HCT116 (cell line): ENCODE measurements around the gene FOXD3. TPM values are rescaled to one million over a fixed set of nuclear protein-coding genes. Genes with fewer than 3 reads are reported as not detected.

Experiments used
- ATAC-seq: fragments of 200-7000 bp; cut with Tn5 transposase; 2 replicates; pipeline ENCODE4 v1.9.1; 2020; ENCODE audit warnings: mild to moderate bottlenecking, moderate library complexity
- BruUV-seq: library from RNA; stranded (reverse); fragments of 400-500 nt; replicated peaks from 2 replicates; lab custom pipeline; 2021; lab: Mats Ljungman, UMichigan
- CTCF ChIA-PET: fragments of 300-600 bp; sonication (Branson Sonifier 250); formaldehyde crosslinking; loops from one replicate; lab custom pipeline; 2021; ENCODE audit warnings: antibody characterized with exemption; lab: Charles Lee
- POLR2A ChIA-PET: fragments of 300-600, 350-600 bp; sonication (Branson Sonifier 250); formaldehyde crosslinking; loops from one replicate; lab custom pipeline; 2021; ENCODE audit warnings: antibody characterized with exemption; lab: Charles Lee
- RAD21 ChIA-PET, 2 experiments: fragments of 300-600 bp; sonication (Branson Sonifier 250); formaldehyde crosslinking; loops; one replicate each; lab custom pipeline; 2023; ENCODE audit warnings: low total read pairs in 2 of 2; ENCODE audit not compliant: uncharacterized antibody in 2 of 2, unreplicated experiment in 2 of 2, low non-redundant PET in 1 of 2; lab: Charles Lee
- DNase-seq: peaks from one replicate; pipeline ENCODE4 v3.0.0-alpha.2; 2010; ENCODE audit warnings: low read depth, low spot score
- H2AFZ ChIP-seq: fragments of 200-600 bp; shearing (Covaris generic), sonication (generic); 2 replicates; pipeline ENCODE4 v1.6.1; 2017; ENCODE audit warnings: low read depth, mixed run types, mixed read lengths, antibody characterized with exemption, low read length; ENCODE audit not compliant: poor library complexity, severe bottlenecking
- H3K27ac ChIP-seq: 2 replicates; pipeline ENCODE4 v1.5.1; 2012; ENCODE audit warnings: low read depth, low read length
- H3K27me3 ChIP-seq: fragments of 200-600 bp; sonication (generic); 2 replicates; pipeline ENCODE4 v1.6.1; 2016; ENCODE audit warnings: mixed run types, low read length, mixed read lengths; ENCODE audit not compliant: insufficient read depth
- H3K36me3 ChIP-seq, 2 experiments: fragments of 200-500 bp in 1 of 2; fragments of 200-600 bp in 1 of 2; sonication (Bioruptor generic) in 1 of 2; sonication (generic) in 1 of 2; 2 replicates each; pipeline versions ENCODE4 v1.5.1 to v1.6.1; 2014 to 2016; ENCODE audit warnings: low read length in 2 of 2, inconsistent platforms in 1 of 2, mixed read lengths in 1 of 2, mixed run types in 1 of 2; ENCODE audit not compliant: insufficient read depth in 2 of 2, control insufficient read depth in 1 of 2
- H3K4me1 ChIP-seq, 2 experiments: fragments of 200-600 bp in 1 of 2; sonication (generic) in 1 of 2; 2 replicates each; pipeline versions ENCODE4 v1.5.1 to v1.6.1; 2012 to 2017; ENCODE audit warnings: low read length in 2 of 2, inconsistent platforms in 1 of 2, mild to moderate bottlenecking in 1 of 2, mixed read lengths in 1 of 2, mixed run types in 1 of 2, moderate library complexity in 1 of 2; ENCODE audit not compliant: insufficient read depth in 2 of 2, control insufficient read depth in 1 of 2
- H3K4me2 ChIP-seq: fragments of 200-600 bp; sonication (generic); 2 replicates; pipeline ENCODE4 v1.6.1; 2017; ENCODE audit warnings: mixed run types, low read length, mixed read lengths
- H3K4me3 ChIP-seq, 2 experiments: fragments of 200-600 bp in 1 of 2; sonication (generic) in 1 of 2; replicated peaks in 1 of 2; 2 replicates each; pipeline ENCODE4 v1.5.1; 2011 to 2016; ENCODE audit warnings: low read length in 2 of 2, control low read depth in 1 of 2, low read depth in 1 of 2, mild to moderate bottlenecking in 1 of 2, mixed read lengths in 1 of 2, mixed run types in 1 of 2
- H3K79me2 ChIP-seq: fragments of 200-600 bp; sonication (generic); 2 replicates; pipeline ENCODE4 v1.6.1; 2017; ENCODE audit warnings: mild to moderate bottlenecking, mixed run types, low read length, moderate library complexity, mixed read lengths; ENCODE audit not compliant: insufficient read depth
- H3K9ac ChIP-seq: fragments of 200-600 bp; sonication (generic); 2 replicates; pipeline ENCODE4 v1.6.1; 2016; ENCODE audit warnings: low read length, mixed read lengths
- H3K9me2 ChIP-seq: fragments of 200-600 bp; sonication (generic), shearing (Covaris generic); 2 replicates; pipeline ENCODE4 v1.6.1; 2017; ENCODE audit warnings: mixed run types, mild to moderate bottlenecking, moderate library complexity; ENCODE audit not compliant: insufficient read depth
- H3K9me3 ChIP-seq, 2 experiments: fragments of 200-500 bp in 1 of 2; fragments of 200-600 bp in 1 of 2; sonication (Bioruptor generic) in 1 of 2; sonication (generic) in 1 of 2; 2 replicates each; pipeline ENCODE4 v1.6.1; 2014 to 2017; ENCODE audit warnings: low read length in 2 of 2, mixed read lengths in 2 of 2, inconsistent platforms in 1 of 2, low read depth in 1 of 2, mild to moderate bottlenecking in 1 of 2, mixed run types in 1 of 2, moderate library complexity in 1 of 2; ENCODE audit not compliant: control insufficient read depth in 1 of 2, insufficient read depth in 1 of 2
- H4K20me1 ChIP-seq: fragments of 200-600 bp; sonication (generic), shearing (Covaris generic); 2 replicates; pipeline ENCODE4 v1.6.1; 2017; ENCODE audit warnings: mixed run types, mild to moderate bottlenecking, moderate library complexity; ENCODE audit not compliant: insufficient read depth
- ATF3 ChIP-seq: IDR thresholded peaks from 2 replicates; pipeline ENCODE4 v1.6.1; 2012
- CBX3 ChIP-seq: IDR thresholded peaks from 2 replicates; pipeline ENCODE4 v1.6.1; 2012; ENCODE audit warnings: low read depth
- CEBPB ChIP-seq: IDR thresholded peaks from 2 replicates; pipeline ENCODE4 v1.6.1; 2012; ENCODE audit warnings: low read depth
- EGR1 ChIP-seq: IDR thresholded peaks from 2 replicates; pipeline ENCODE4 v1.6.1; 2012; ENCODE audit warnings: low read depth
- EZH2 ChIP-seq: fragments of 200-600 bp; sonication (generic); IDR thresholded peaks from 2 replicates; pipeline ENCODE4 v1.6.1; 2017; ENCODE audit warnings: antibody characterized with exemption, mixed run types
- EZH2phosphoT487 ChIP-seq: fragments of 200-600 bp; IDR thresholded peaks from 2 replicates; pipeline ENCODE4 v1.6.1; 2018; ENCODE audit warnings: antibody characterized with exemption, borderline replicate concordance
- FOSL1 ChIP-seq: IDR thresholded peaks from 2 replicates; pipeline ENCODE4 v1.6.1; 2012; ENCODE audit warnings: low read depth
- MAX ChIP-seq: IDR thresholded peaks from 2 replicates; pipeline ENCODE4 v1.6.1; 2012
- REST ChIP-seq: IDR thresholded peaks from 2 replicates; pipeline ENCODE4 v1.6.1; 2012; ENCODE audit warnings: low read depth
- SP1 ChIP-seq: IDR thresholded peaks from 2 replicates; pipeline ENCODE4 v1.6.1; 2012; ENCODE audit warnings: low read depth
- SRF ChIP-seq: IDR thresholded peaks from 2 replicates; pipeline ENCODE4 v1.6.1; 2012; ENCODE audit warnings: low read depth
- ZBTB33 ChIP-seq: IDR thresholded peaks from 2 replicates; pipeline ENCODE4 v1.6.1; 2011; ENCODE audit warnings: mild to moderate bottlenecking, low read length, moderate library complexity; ENCODE audit not compliant: insufficient replicate concordance; ENCODE audit errors: extremely low read depth
- intact Hi-C: fragments of 100-400 bp; cut with micrococcal nuclease; formaldehyde crosslinking; loops from 2 replicates; pipeline ENCODE4 v1.10.0; 2022
- total RNA-seq: library from RNA; stranded (reverse); gene quantifications from one replicate; pipeline ENCODE4 v1.2.1, GENCODE V29; 2021; ENCODE audit not compliant: unreplicated experiment

The FOXD3 gene
- total RNA-seq, 1 experiment from 2014 or later = 0.17 TPM

- intact Hi-C loops = no loop called here
- peak overlapping the region; percentile 59 for H2AFZ ChIP-seq
- H3K27ac ChIP-seq = no peak overlapping the region; the same call in 1 of the 2 replicates
Observed at GRCh38 chr1:63366908-63367214, 44.5 kb downstream of the FOXD3 start.

More at GRCh38 chr1:63366908-63367214, 44.5 kb downstream of the FOXD3 start:
- H3K9me3 ChIP-seq = no peaks in the 10 kb centered on the region
- TF ChIP-seq EGR1 = no peak; the same call in 1 of the 2 replicates
- no peak for TF ChIP-seq CBX3
- no peak for TF ChIP-seq EZH2phosphoT487
- TF ChIP-seq REST = no peak
- TF ChIP-seq MAX = no peak
- no peak for TF ChIP-seq ATF3
- TF ChIP-seq CEBPB = no peak
- TF ChIP-seq FOSL1 = no peak
- no peak for TF ChIP-seq EZH2
- no peak for TF ChIP-seq SRF
- no peak for TF ChIP-seq SP1
- no peak for TF ChIP-seq ZBTB33
- TF ChIP-seq, all 23 proteins: peak for 0
- BruUV-seq = no TSS peak
- RAD21 ChIA-PET = no interaction called here
- Histone ChIP-seq H4K20me1 (no peaks in the 10 kb centered on the region), H3K4me2 (peak overlapping the region; percentile 81), H3K9me2 (no peaks in the 10 kb centered on the region), H3K9ac (peak overlapping the region; percentile 87), H3K4me1 (peaks cover 0 to 11% of the 10 kb centered on the region in 2 experiments; a peak in 2 of 4 replicates), H3K79me2 (peaks cover 12% of the 10 kb centered on the region), H3K36me3 (no peaks in the 10 kb centered on the region; a peak in 1 of 4 replicates), H3K27me3 (no peaks in the 10 kb centered on the region), H3K4me3 (peak overlapping the region; percentile 75 to 85)
- CTCF ChIA-PET = no interaction called here
- no peak for DNase-seq
- POLR2A ChIA-PET = no interaction called here
- ATAC-seq = no peak
